ENCODE data around the gene MBLAC1.

The MBLAC1 gene

GRCh38 chr7:100152937-100153666 is 26.3 kb downstream of the MBLAC1 start:
- Histone ChIP-seq H3K27ac (no peak overlapping the region), H3K36me3 (replicated peaks) (peaks cover 39% of the 10 kb centered on the region)
- no peak for TF ChIP-seq CTCF (IDR thresholded peaks at IDR 0.05; ENCODE audit: low read depth, low read length, missing control alignments)

GRCh38 chr7:100153708-100154535 is 27.2 kb downstream of the MBLAC1 start:
- in situ Hi-C loops (cut with HindIII; ENCODE audit: low pct_ligation_motif_present, low sequenced_read_pairs) = no loop called here
- no peak overlapping the region for H3K27ac ChIP-seq
- DNase-seq = no peak

More at GRCh38 chr7:100152937-100153666, 26.3 kb downstream of the MBLAC1 start:
- DNase-seq = no peak
- Histone ChIP-seq H3K27me3 (replicated peaks) (no peaks in the 10 kb centered on the region), H3K4me3 (ENCODE audit: low read depth, low read length) (no peak overlapping the region)
- in situ Hi-C loops (cut with HindIII; ENCODE audit: low pct_ligation_motif_present, low sequenced_read_pairs) = no loop called here

GRCh38 chr7:100154651-100155491 is 28.1 kb downstream of the MBLAC1 start:
- no peak for TF ChIP-seq CTCF (IDR thresholded peaks at IDR 0.05; ENCODE audit: low read depth, low read length, missing control alignments)
- DNase-seq = no peak
- Histone ChIP-seq H3K36me3 (replicated peaks) (peaks cover 39% of the 10 kb centered on the region), H3K27ac (no peak overlapping the region), H3K27me3 (replicated peaks) (no peaks in the 10 kb centered on the region), H3K4me3 (ENCODE audit: low read depth, low read length) (no peak overlapping the region)
- in situ Hi-C loops (cut with HindIII; ENCODE audit: low pct_ligation_motif_present, low sequenced_read_pairs) = no loop called here

More at GRCh38 chr7:100153708-100154535, 27.2 kb downstream of the MBLAC1 start:
- Histone ChIP-seq H3K27me3 (replicated peaks) (no peaks in the 10 kb centered on the region), H3K36me3 (replicated peaks) (peaks cover 39% of the 10 kb centered on the region), H3K4me3 (ENCODE audit: low read depth, low read length) (no peak overlapping the region)
- TF ChIP-seq CTCF (IDR thresholded peaks at IDR 0.05; ENCODE audit: low read depth, low read length, missing control alignments) = no peak

GRCh38 chr7:100155553-100156317 is 29.0 kb downstream of the MBLAC1 start:
- in situ Hi-C loops (cut with HindIII; ENCODE audit: low pct_ligation_motif_present, low sequenced_read_pairs) = no loop called here
- Histone ChIP-seq H3K36me3 (replicated peaks) (peaks cover 39% of the 10 kb centered on the region), H3K27ac (no peak overlapping the region), H3K4me3 (ENCODE audit: low read depth, low read length) (no peak overlapping the region), H3K27me3 (replicated peaks) (no peaks in the 10 kb centered on the region)
- TF ChIP-seq CTCF (IDR thresholded peaks at IDR 0.05; ENCODE audit: low read depth, low read length, missing control alignments) = no peak
- DNase-seq = no peak

All from brain microvascular endothelial cell (primary cell).